ENCODE data around the gene SSU72. TPM values are rescaled to one million over a fixed set of nuclear protein-coding genes. Genes with fewer than 3 reads are reported as not detected.
A peak's percentile ranks its signal among the peaks of the same experiment; 100 is the strongest.

The SSU72 gene
- total and polyA plus RNA-seq, 2 donors (not counting 1 experiment from before 2014, with no cell fraction given) = 65.1 to 127 TPM

DNA sequence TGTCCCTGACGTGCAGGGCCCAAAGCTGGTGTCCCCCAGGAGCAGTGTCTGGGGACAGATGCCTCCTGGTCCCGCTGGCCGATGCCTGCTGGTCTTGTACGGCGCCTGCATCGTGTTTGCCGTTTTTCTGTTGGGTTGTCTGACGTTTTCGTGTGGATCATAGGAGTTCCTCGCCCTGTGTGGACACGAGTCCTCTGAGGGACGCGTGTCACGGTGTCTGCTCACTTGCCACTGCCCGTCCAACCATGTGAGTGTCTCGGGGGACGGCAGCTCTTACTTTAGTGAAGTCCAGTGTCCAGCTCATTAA, 48.1 kb upstream of the SSU72 start:
- Histone ChIP-seq H3K27me3 (ENCODE audit: control insufficient read depth, insufficient read depth, low read length) (no peaks in the 10 kb centered on the region), H3K4me3 (replicated peaks in 1 of 4; ENCODE audit: control extremely low read depth in 1 of 4, insufficient read depth in 1 of 4, low read depth in 3 of 4, low read length in 4 of 4) (no peak overlapping the region), H3K9ac (ENCODE audit: insufficient read depth, low read length) (no peak overlapping the region), H3K27ac (ENCODE audit: insufficient read depth, low read length) (no peak overlapping the region), H3K4me1 (ENCODE audit: control insufficient read depth, extremely low read depth, insufficient read depth, low read length) (no peaks in the 10 kb centered on the region), H3K4me2 (ENCODE audit: extremely low read depth, insufficient read depth, low read length) (no peak overlapping the region), H4K20me1 (ENCODE audit: control insufficient read depth, extremely low read depth, insufficient read depth, low read length) (no peaks in the 10 kb centered on the region), H3K36me3 (ENCODE audit: control insufficient read depth, insufficient read depth, low read length) (peaks cover 6% of the 10 kb centered on the region), H3K79me2 (ENCODE audit: control insufficient read depth, insufficient read depth, low read length) (no peaks in the 10 kb centered on the region), H2AFZ (ENCODE audit: low read length) (no peak overlapping the region), H3K9me3 (ENCODE audit: control insufficient read depth, insufficient read depth, low read depth, low read length) (no peaks in the 10 kb centered on the region)
- TF ChIP-seq EZH2 (IDR thresholded peaks at IDR 0.05; ENCODE audit: low read length, missing control alignments) = no peak
- TF ChIP-seq, protein P1, sequence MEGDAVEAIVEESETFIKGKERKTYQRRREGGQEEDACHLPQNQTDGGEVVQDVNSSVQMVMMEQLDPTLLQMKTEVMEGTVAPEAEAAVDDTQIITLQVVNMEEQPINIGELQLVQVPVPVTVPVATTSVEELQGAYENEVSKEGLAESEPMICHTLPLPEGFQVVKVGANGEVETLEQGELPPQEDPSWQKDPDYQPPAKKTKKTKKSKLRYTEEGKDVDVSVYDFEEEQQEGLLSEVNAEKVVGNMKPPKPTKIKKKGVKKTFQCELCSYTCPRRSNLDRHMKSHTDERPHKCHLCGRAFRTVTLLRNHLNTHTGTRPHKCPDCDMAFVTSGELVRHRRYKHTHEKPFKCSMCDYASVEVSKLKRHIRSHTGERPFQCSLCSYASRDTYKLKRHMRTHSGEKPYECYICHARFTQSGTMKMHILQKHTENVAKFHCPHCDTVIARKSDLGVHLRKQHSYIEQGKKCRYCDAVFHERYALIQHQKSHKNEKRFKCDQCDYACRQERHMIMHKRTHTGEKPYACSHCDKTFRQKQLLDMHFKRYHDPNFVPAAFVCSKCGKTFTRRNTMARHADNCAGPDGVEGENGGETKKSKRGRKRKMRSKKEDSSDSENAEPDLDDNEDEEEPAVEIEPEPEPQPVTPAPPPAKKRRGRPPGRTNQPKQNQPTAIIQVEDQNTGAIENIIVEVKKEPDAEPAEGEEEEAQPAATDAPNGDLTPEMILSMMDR (conservative IDR thresholded peaks at IDR 0.05 in 1 of 2, IDR thresholded peaks at IDR 0.05 in 1 of 2; ENCODE audit: low read depth in 1 of 2, low read length in 2 of 2) = no peak
- DNase-seq (ENCODE audit: low read depth in 2 of 2) = no peak

DNA sequence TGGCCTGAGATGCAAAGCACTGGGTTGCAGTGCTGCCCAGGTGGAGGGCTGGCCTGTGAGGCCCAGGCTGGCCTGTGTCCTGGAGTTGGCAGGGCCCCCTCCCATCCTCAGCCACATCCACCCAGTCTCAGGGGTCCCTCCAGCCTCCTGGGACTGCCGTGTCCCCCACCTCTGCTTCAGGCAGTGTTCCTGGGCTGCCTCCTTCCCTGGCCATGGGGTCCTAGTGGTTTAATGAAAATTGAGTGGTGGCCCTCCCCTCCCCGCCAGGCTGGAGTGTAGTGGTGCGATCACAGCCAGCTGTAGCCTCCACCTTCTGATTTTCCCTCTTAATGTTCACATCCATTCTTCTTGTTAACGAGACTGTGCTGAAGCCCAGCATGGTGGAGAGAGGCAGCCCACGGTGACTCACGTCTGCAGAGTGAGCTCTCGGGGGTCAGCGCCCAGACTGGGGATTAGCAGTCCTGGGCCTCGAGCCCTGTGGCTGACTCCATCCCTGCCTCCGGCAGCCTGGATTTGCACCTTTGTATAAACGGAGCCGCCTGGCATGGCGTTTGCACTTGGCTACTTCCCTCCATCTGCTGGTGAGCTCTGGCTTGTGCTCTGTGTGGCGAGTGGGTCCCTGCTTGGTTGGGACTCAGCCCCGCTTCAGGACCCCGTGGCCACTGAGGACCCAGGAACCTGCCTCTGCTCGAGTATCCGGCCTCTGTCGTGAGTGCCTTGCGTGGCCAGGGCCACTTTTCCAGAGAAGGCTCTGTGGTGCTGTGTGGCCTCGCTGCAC, 47.5 kb upstream of the SSU72 start:
- no peak overlapping the region for H2AFZ ChIP-seq (ENCODE audit: low read length)
- H3K36me3 ChIP-seq (ENCODE audit: control insufficient read depth, insufficient read depth, low read length) = peaks cover 7% of the 10 kb centered on the region
- no peaks in the 10 kb centered on the region for H3K4me1 ChIP-seq (ENCODE audit: control insufficient read depth, extremely low read depth, insufficient read depth, low read length)
- no peak overlapping the region for H3K4me3 ChIP-seq (replicated peaks in 1 of 4; ENCODE audit: control extremely low read depth in 1 of 4, insufficient read depth in 1 of 4, low read depth in 3 of 4, low read length in 4 of 4)
- peak in 1 of 2 donors; percentile 48 for DNase-seq (ENCODE audit: low read depth in 2 of 2)
- H3K4me2 ChIP-seq (ENCODE audit: extremely low read depth, insufficient read depth, low read length) = no peak overlapping the region
- H3K9me3 ChIP-seq (ENCODE audit: control insufficient read depth, insufficient read depth, low read depth, low read length) = no peaks in the 10 kb centered on the region
- no peak overlapping the region for H3K9ac ChIP-seq (ENCODE audit: insufficient read depth, low read length)
- H3K79me2 ChIP-seq (ENCODE audit: control insufficient read depth, insufficient read depth, low read length) = peaks cover 1% of the 10 kb centered on the region
- H3K27ac ChIP-seq (ENCODE audit: insufficient read depth, low read length) = no peak overlapping the region
- H4K20me1 ChIP-seq (ENCODE audit: control insufficient read depth, extremely low read depth, insufficient read depth, low read length) = no peaks in the 10 kb centered on the region
- TF ChIP-seq, protein P1 (conservative IDR thresholded peaks at IDR 0.05 in 1 of 2, IDR thresholded peaks at IDR 0.05 in 1 of 2; ENCODE audit: low read depth in 1 of 2, low read length in 2 of 2) = no peak
- no peak for TF ChIP-seq EZH2 (IDR thresholded peaks at IDR 0.05; ENCODE audit: low read length, missing control alignments)
- no peaks in the 10 kb centered on the region for H3K27me3 ChIP-seq (ENCODE audit: control insufficient read depth, insufficient read depth, low read length)

DNA sequence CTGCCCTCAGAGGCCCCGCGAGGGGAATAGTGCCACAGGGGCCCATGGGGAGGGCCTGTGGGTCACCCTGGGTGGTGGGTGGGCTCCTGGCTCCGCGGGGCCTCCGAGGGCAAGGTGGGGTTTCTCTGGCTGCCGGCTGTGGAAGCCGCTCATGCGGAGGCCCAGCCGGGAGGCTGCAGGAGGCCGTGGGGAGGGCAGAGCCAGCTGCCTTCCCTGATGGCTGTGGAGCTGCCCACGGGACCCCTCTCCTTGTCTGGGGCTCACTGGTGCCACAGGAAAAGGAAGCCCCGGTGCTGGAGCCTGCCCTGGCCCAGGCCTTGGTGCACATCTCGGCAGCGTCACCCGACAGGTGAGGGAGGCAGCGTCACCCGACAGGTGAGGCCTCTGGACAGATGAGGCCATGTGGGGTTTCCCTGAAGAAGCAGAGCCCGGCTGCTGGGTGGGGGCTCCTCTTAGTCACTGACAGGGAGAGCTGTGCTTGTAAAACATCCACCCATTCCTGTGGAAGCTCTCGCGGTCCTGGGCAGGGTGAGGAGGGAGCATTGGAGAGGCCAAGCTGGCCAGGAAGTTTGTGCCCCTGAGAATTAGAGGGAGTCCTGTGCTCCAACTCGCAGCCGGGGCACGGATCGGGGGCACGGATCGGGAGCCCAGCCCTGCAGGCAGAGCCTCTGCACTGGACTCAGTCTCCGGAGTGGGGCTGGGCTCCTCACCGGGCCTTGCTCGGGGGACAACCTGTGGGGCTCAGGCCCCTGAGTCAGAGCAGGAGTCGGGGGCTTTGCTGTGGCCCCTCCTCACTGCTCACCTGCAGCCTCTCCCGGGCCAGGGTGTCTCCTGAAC, 46.7 kb upstream of the SSU72 start:
- no peak overlapping the region for H3K27ac ChIP-seq (ENCODE audit: insufficient read depth, low read length)

More for the DNA sequence above, 46.7 kb upstream of the SSU72 start:
- peaks cover 4% of the 10 kb centered on the region for H3K4me1 ChIP-seq (ENCODE audit: control insufficient read depth, extremely low read depth, insufficient read depth, low read length)
- no peak overlapping the region for H3K4me3 ChIP-seq (replicated peaks in 1 of 4; ENCODE audit: control extremely low read depth in 1 of 4, insufficient read depth in 1 of 4, low read depth in 3 of 4, low read length in 4 of 4)
- TF ChIP-seq, protein P1 (conservative IDR thresholded peaks at IDR 0.05 in 1 of 2, IDR thresholded peaks at IDR 0.05 in 1 of 2; ENCODE audit: low read depth in 1 of 2, low read length in 2 of 2) = no peak
- no peak for TF ChIP-seq EZH2 (IDR thresholded peaks at IDR 0.05; ENCODE audit: low read length, missing control alignments)
- H3K79me2 ChIP-seq (ENCODE audit: control insufficient read depth, insufficient read depth, low read length) = peaks cover 9% of the 10 kb centered on the region
- H3K36me3 ChIP-seq (ENCODE audit: control insufficient read depth, insufficient read depth, low read length) = peaks cover 5% of the 10 kb centered on the region
- H3K9me3 ChIP-seq (ENCODE audit: control insufficient read depth, insufficient read depth, low read depth, low read length) = no peaks in the 10 kb centered on the region
- H3K9ac ChIP-seq (ENCODE audit: insufficient read depth, low read length) = no peak overlapping the region
- no peak overlapping the region for H2AFZ ChIP-seq (ENCODE audit: low read length)
- no peaks in the 10 kb centered on the region for H4K20me1 ChIP-seq (ENCODE audit: control insufficient read depth, extremely low read depth, insufficient read depth, low read length)
- no peaks in the 10 kb centered on the region for H3K27me3 ChIP-seq (ENCODE audit: control insufficient read depth, insufficient read depth, low read length)
- DNase-seq (ENCODE audit: low read depth in 2 of 2) = no peak
- no peak overlapping the region for H3K4me2 ChIP-seq (ENCODE audit: extremely low read depth, insufficient read depth, low read length)

Data from fibroblast of lung (primary cell).